Measurements from ENCODE around the gene NAALADL2. TPM values are rescaled to one million over a fixed set of nuclear protein-coding genes. Genes with fewer than 3 reads are reported as not detected.

The NAALADL2 gene
- total RNA-seq, 1 donor from 2014 or later, result 9.9 TPM

DNA sequence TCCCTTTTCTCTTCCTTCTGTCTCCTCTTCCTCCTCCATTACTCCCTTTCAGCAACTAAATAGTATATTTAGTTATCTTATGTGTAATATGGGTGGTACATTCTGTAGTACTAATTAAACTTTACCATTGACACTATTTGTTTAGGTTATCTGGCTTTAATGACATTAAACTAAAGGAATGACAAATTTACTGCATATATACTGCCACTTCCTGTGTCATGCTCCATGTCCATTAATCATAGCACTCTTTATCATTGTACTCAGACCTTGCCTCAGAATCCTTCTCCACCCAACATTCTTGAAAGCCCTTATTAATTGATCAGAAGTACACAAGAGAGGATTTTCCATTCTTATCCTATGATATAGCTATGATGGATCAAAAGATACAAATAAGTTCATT is 244.2 kb downstream of the NAALADL2 start:
- TF ChIP-seq, protein P1, sequence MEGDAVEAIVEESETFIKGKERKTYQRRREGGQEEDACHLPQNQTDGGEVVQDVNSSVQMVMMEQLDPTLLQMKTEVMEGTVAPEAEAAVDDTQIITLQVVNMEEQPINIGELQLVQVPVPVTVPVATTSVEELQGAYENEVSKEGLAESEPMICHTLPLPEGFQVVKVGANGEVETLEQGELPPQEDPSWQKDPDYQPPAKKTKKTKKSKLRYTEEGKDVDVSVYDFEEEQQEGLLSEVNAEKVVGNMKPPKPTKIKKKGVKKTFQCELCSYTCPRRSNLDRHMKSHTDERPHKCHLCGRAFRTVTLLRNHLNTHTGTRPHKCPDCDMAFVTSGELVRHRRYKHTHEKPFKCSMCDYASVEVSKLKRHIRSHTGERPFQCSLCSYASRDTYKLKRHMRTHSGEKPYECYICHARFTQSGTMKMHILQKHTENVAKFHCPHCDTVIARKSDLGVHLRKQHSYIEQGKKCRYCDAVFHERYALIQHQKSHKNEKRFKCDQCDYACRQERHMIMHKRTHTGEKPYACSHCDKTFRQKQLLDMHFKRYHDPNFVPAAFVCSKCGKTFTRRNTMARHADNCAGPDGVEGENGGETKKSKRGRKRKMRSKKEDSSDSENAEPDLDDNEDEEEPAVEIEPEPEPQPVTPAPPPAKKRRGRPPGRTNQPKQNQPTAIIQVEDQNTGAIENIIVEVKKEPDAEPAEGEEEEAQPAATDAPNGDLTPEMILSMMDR (conservative IDR thresholded peaks at IDR 0.05), result no peak
- DNase-seq (ENCODE audit: extremely low spot score, unreplicated experiment), result no peak
- Mint-ChIP-seq H3K9me3 (peaks cover 4% of the 10 kb centered on the region), H3K4me1 (ENCODE audit: unreplicated experiment) (no peaks in the 10 kb centered on the region), H3K4me3 (no peak overlapping the region), H3K27ac (no peak overlapping the region), H3K36me3 (no peaks in the 10 kb centered on the region), H3K27me3 (no peaks in the 10 kb centered on the region)

DNA sequence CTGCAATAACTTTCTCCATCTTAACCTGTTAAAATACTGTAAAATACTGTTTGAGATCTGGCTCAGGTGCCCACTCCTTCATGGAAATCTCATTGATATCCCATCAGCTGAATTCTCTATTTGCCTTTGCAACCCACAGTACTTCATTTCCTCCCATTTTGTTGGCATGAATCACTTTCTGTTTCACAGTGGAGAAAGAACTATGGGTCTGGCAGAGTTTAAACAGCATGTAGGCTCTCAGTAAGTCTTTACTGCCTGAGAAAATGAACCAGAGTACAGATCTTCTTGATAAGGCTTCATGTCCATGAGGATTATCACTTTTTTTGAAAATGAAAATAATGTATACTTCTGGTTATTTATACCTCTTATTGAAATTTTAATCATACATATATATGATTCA is 245.9 kb downstream of the NAALADL2 start:
- H3K9me3 Mint-ChIP-seq, result peaks cover 4% of the 10 kb centered on the region
- no peak overlapping the region for H3K4me3 Mint-ChIP-seq
- TF ChIP-seq, protein P1 (conservative IDR thresholded peaks at IDR 0.05), result no peak
- no peaks in the 10 kb centered on the region for H3K27me3 Mint-ChIP-seq
- H3K27ac Mint-ChIP-seq, result no peak overlapping the region
- DNase-seq (ENCODE audit: extremely low spot score, unreplicated experiment), result no peak
- no peaks in the 10 kb centered on the region for H3K4me1 Mint-ChIP-seq (ENCODE audit: unreplicated experiment)
- no peaks in the 10 kb centered on the region for H3K36me3 Mint-ChIP-seq

DNA sequence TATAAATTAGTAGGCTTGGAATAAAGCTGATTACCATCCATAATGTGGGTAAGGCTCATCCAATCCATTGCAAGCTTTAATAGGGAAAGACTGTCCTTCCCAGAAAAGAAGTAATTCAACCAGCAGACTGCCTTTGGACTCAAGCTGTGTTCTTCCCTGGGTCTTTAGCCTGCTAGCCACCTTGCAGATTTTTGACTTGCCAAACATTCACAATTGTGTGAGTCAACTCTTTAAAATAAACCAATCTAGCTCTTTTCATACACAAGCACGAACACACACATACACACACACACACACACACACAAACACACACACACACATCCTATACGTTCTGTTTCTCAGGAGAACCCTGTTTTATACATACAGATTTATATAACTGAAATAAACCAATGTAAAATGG is 248.1 kb downstream of the NAALADL2 start:
- no peak overlapping the region for H3K4me3 Mint-ChIP-seq
- H3K9me3 Mint-ChIP-seq, result peaks cover 4% of the 10 kb centered on the region
- H3K36me3 Mint-ChIP-seq, result no peaks in the 10 kb centered on the region
- no peak overlapping the region for H3K27ac Mint-ChIP-seq
- TF ChIP-seq, protein P1 (conservative IDR thresholded peaks at IDR 0.05), result no peak
- no peaks in the 10 kb centered on the region for H3K27me3 Mint-ChIP-seq
- DNase-seq (ENCODE audit: extremely low spot score, unreplicated experiment), result no peak
- H3K4me1 Mint-ChIP-seq (ENCODE audit: unreplicated experiment), result no peaks in the 10 kb centered on the region

DNA sequence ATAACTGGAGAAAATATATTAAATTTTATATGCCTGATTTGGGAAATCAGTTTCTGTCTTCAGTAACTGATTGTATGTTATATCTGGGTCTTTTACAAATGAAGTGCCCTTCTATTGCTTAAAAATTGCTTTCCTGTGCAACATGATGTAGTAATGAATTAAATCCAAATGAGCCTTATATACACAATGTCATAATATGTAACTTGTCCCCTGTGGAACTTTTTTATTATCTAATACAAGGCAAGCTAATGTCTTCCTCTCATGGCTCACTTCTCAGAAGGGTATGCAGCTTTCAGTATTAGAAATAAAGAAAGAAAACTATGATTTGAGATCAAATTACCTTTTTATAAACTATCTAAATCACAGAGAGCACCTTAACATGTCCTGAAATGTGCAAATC is 248.9 kb downstream of the NAALADL2 start:
- peaks cover 4% of the 10 kb centered on the region for H3K9me3 Mint-ChIP-seq
- no peak overlapping the region for H3K27ac Mint-ChIP-seq
- no peaks in the 10 kb centered on the region for H3K27me3 Mint-ChIP-seq
- H3K4me3 Mint-ChIP-seq, result no peak overlapping the region
- DNase-seq (ENCODE audit: extremely low spot score, unreplicated experiment), result no peak
- no peaks in the 10 kb centered on the region for H3K36me3 Mint-ChIP-seq
- no peaks in the 10 kb centered on the region for H3K4me1 Mint-ChIP-seq (ENCODE audit: unreplicated experiment)
- TF ChIP-seq, protein P1 (conservative IDR thresholded peaks at IDR 0.05), result no peak

DNA sequence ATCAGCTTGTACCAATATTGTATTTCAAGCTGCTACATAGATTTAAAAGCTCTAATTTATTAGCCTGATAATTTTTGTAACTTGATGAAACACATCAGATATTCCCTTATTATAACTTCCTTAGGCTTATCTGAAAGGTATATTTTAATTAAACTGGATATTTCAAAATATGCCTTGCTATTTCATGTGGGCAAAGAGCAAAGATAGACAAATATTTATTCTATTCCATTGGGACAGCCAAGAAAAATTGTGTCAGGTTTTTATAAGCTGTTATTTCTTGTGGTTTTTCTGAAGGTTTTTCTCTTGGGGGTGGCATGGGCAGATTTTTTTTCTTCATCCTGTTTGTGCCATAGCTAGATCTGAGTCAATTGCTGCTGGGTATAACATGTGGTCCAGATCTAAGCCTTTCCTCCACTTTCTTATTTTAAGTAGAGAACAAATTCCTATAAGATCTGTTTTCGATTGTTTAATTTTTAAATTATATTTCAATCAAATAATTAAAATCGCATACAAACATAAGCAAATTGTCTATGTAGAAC is 249.5 kb downstream of the NAALADL2 start:
- H3K4me1 Mint-ChIP-seq (ENCODE audit: unreplicated experiment), result no peaks in the 10 kb centered on the region
- no peaks in the 10 kb centered on the region for H3K36me3 Mint-ChIP-seq
- DNase-seq (ENCODE audit: extremely low spot score, unreplicated experiment), result no peak
- H3K4me3 Mint-ChIP-seq, result no peak overlapping the region
- H3K9me3 Mint-ChIP-seq, result no peaks in the 10 kb centered on the region
- H3K27ac Mint-ChIP-seq, result no peak overlapping the region
- H3K27me3 Mint-ChIP-seq, result no peaks in the 10 kb centered on the region
- TF ChIP-seq, protein P1 (conservative IDR thresholded peaks at IDR 0.05), result no peak

DNA sequence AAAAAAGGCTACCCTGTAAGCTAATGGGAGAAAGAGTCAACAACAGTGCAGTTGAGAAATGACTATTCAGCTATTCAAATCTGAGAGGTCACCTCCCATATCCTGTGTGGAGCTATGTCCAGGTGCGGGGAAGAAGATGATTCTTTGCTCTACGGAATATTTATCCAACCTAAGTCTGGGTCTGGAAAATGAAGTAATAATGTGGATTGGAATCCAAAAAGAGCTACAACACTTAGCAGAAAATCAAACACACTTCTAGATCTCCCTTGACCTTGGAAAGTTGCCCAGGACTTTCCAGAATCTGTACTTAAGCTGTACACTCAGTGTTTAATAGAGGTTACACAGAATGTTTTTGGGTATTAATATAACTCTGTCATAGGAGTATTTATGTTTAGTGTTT is 251.9 kb downstream of the NAALADL2 start:
- no peak for DNase-seq (ENCODE audit: extremely low spot score, unreplicated experiment)
- H3K27me3 Mint-ChIP-seq, result no peaks in the 10 kb centered on the region

More for the DNA sequence above, 251.9 kb downstream of the NAALADL2 start:
- no peak overlapping the region for H3K27ac Mint-ChIP-seq
- no peaks in the 10 kb centered on the region for H3K36me3 Mint-ChIP-seq
- H3K4me3 Mint-ChIP-seq, result no peak overlapping the region
- no peaks in the 10 kb centered on the region for H3K9me3 Mint-ChIP-seq
- TF ChIP-seq, protein P1 (conservative IDR thresholded peaks at IDR 0.05), result no peak
- no peaks in the 10 kb centered on the region for H3K4me1 Mint-ChIP-seq (ENCODE audit: unreplicated experiment)

Data from type B pancreatic cell (in vitro differentiated cells).